Mesenteric fat pad (tissue), 1 donor: ENCODE measurements around the gene SORBS2. TPM values are rescaled to one million over a fixed set of nuclear protein-coding genes. Genes with fewer than 3 reads are reported as not detected.

Experiments
- DNase-seq: peaks from one replicate; pipeline ENCODE4 v3.0.0-alpha.2; 2020; ENCODE audit warnings: low spot score
- total RNA-seq: library from RNA; stranded (reverse); fragmentation: NEBNext Ultra II Directional; extraction: Animal tissue kit (Norgen Biotek cat#: 25700); gene quantifications from one replicate; pipeline ENCODE4 v1.2.1, GENCODE V29; 2021
- donor health status: DM: yes; HTN: yes; CAD: no.

SORBS2 gene
- total RNA-seq, 1 donor from 2014 or later = 17.5 TPM

- DNase-seq = no peak
These were observed 219.6 kb downstream of the SORBS2 start for GRCh38 chr4:185592438-185592837.

GRCh38 chr4:185591679-185592141 is 220.3 kb downstream of the SORBS2 start:
- no peak for DNase-seq

GRCh38 chr4:185590982-185591381 is 221.0 kb downstream of the SORBS2 start:
- no peak for DNase-seq

GRCh38 chr4:185589067-185589836 is 222.7 kb downstream of the SORBS2 start:
- no peak for DNase-seq

- no peak for DNase-seq
These were observed 224.4 kb downstream of the SORBS2 start for GRCh38 chr4:185587427-185588161.

GRCh38 chr4:185587030-185587426 is 225.0 kb downstream of the SORBS2 start:
- DNase-seq = no peak

GRCh38 chr4:185585211-185585610 is 226.8 kb downstream of the SORBS2 start:
- DNase-seq = no peak

GRCh38 chr4:185583813-185584212 is 228.2 kb downstream of the SORBS2 start:
- no peak for DNase-seq

GRCh38 chr4:185582651-185583400 is 229.2 kb downstream of the SORBS2 start:
- DNase-seq = no peak

GRCh38 chr4:185580699-185581098 is 231.3 kb downstream of the SORBS2 start:
- DNase-seq = no peak

GRCh38 chr4:185578284-185578683 is 233.7 kb downstream of the SORBS2 start:
- DNase-seq = no peak

GRCh38 chr4:185576962-185577950 is 234.7 kb downstream of the SORBS2 start:
- DNase-seq = no peak

GRCh38 chr4:185576314-185576961 is 235.6 kb downstream of the SORBS2 start:
- DNase-seq = no peak

- no peak for DNase-seq
These were observed 238.3 kb downstream of the SORBS2 start for GRCh38 chr4:185573651-185574199.

GRCh38 chr4:185570727-185571126 is 241.3 kb downstream of the SORBS2 start:
- DNase-seq = no peak

- no peak for DNase-seq
These were observed 244.3 kb downstream of the SORBS2 start for GRCh38 chr4:185567381-185568376.

- DNase-seq = no peak
These were observed 245.0 kb downstream of the SORBS2 start for GRCh38 chr4:185566972-185567371.

- DNase-seq = no peak
These were observed 245.6 kb downstream of the SORBS2 start for GRCh38 chr4:185566425-185566824.
